Germinal center (tissue), 1 donor: ENCODE measurements around the gene KMT5B.

Source experiments
- DNase-seq: peaks from one replicate; pipeline ENCODE4 v3.0.0; 2012; ENCODE audit warnings: mixed read lengths, low spot score

KMT5B gene

GRCh38 chr11:68179847-68180246 lies 33.2 kb downstream of the KMT5B start:
- no peak for DNase-seq

- no peak for DNase-seq
Measured at GRCh38 chr11:68177877-68178276, 35.2 kb downstream of the KMT5B start.

- no peak for DNase-seq
Measured at GRCh38 chr11:68173926-68174325, 39.2 kb downstream of the KMT5B start.

- DNase-seq = no peak
Measured at GRCh38 chr11:68169442-68169841, 43.7 kb downstream of the KMT5B start.

- no peak for DNase-seq
Measured at GRCh38 chr11:68168694-68169093, 44.4 kb downstream of the KMT5B start.

- DNase-seq = no peak
Measured at GRCh38 chr11:68167474-68167873, 45.6 kb downstream of the KMT5B start.

GRCh38 chr11:68166969-68167368 lies 46.1 kb downstream of the KMT5B start:
- DNase-seq = no peak

- no peak for DNase-seq
Measured at GRCh38 chr11:68165601-68166000, 47.5 kb downstream of the KMT5B start.

- no peak for DNase-seq
Measured at GRCh38 chr11:68164437-68164836, 48.7 kb downstream of the KMT5B start.

- no peak for DNase-seq
Measured at GRCh38 chr11:68163691-68164090, 49.4 kb downstream of the KMT5B start.

- DNase-seq = no peak
Measured at GRCh38 chr11:68160100-68160695, 52.9 kb downstream of the KMT5B start.

GRCh38 chr11:68159665-68160064 lies 53.4 kb downstream of the KMT5B start:
- DNase-seq = no peak

- no peak for DNase-seq
Measured at GRCh38 chr11:68159161-68159560, 53.9 kb downstream of the KMT5B start.

- DNase-seq = no peak
Measured at GRCh38 chr11:68158580-68158979, 54.5 kb downstream of the KMT5B start.

- no peak for DNase-seq
Measured at GRCh38 chr11:68153742-68154141, 59.4 kb downstream of the KMT5B start.

- no peak for DNase-seq
Measured at GRCh38 chr11:68150037-68150436, 63.1 kb downstream of the KMT5B start.

GRCh38 chr11:68149417-68149816 lies 63.7 kb downstream of the KMT5B start:
- no peak for DNase-seq

- DNase-seq = no peak
Measured at GRCh38 chr11:68148879-68149278, 64.2 kb downstream of the KMT5B start.

- DNase-seq = no peak
Measured at GRCh38 chr11:68148071-68148805, 64.9 kb downstream of the KMT5B start.

- no peak for DNase-seq
Measured at GRCh38 chr11:68146704-68147474, 66.2 kb downstream of the KMT5B start.

- no peak for DNase-seq
Measured at GRCh38 chr11:68146010-68146540, 67.0 kb downstream of the KMT5B start.

GRCh38 chr11:68145120-68145866 lies 67.8 kb downstream of the KMT5B start:
- DNase-seq = no peak
